HG02981 (cell line): Measurements from ENCODE around the gene GPX2.

ENCODE experiments used
- ATAC-seq: cut with Tn5 transposase; IDR thresholded peaks from one replicate; pipeline ENCODE4 v1.9.1; 2021; ENCODE audit warnings: mild to moderate bottlenecking, moderate library complexity; ENCODE audit not compliant: unreplicated experiment

The GPX2 gene

DNA sequence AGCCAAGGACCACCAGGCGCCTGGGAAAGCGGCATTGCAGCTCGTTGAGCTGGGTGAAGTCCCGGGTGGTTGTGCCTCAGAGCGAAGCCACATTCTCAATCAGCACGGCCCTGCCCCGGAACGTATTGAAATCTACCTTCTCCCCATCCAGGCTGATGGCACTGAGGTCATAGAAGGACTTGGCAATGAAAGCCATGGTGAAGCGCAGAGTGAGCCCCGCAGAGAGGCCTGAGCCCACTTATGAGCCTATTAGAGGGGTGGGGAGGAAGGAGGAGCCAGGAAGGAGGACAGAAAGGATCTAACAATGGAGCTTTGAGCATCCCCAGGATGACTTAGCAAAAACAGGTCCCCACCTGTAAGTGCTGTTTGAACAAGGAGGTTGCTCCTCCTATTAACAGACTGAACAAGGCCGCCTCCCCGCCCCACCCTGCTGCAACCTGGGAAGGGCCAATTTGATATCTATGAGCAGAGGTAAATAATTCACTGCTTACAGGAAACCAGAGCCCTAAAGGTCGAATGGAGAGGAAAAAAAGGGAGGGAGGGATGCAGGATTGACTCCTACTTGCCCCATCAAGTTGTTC, at the start of gene GPX2:
TSS of gene GPX2 (minus strand) at position 215 of the 581 bp plus-strand sequence. CDS start at position 196, 19 bp downstream.
- no peak for ATAC-seq

DNA sequence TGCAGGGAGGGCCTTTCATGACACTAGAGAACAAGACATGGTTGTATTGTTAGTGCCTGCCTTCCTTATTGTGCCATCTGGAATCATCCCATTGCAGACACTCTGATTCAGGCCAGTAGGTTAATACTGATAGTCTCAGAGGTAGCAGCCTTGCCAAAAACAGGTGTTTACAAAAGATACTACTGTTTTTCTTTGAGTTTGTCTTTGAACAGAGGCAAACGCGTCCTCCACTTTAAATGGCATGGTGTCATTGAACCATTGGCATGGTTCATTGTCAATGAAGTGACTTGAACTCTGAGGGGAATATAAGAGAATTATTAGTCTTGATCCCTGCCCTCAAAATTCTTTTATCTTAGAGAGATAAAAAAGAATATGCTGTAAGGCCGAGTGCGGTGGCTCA, 48.4 kb upstream of the GPX2 start:
- ATAC-seq, result no peak

DNA sequence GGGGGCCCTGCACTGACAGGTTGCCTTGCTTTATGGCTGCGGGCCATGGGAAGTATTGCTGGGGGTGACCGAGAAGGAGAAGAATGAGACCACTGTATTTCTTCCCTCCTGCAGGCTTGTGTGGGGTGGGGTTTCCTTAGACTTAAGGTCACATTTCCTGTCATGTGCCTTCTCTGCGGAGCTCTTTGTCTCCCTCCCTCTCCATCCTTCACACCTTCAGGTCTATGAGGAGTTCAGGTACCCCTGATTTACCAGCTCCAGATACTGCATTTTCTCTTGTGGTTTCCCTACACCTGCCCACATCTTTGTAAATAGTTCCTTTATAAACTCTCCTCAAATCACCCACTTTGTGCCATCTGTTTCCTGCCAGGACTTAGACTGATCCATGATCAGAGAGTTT, 47.8 kb upstream of the GPX2 start:
- no peak for ATAC-seq

DNA sequence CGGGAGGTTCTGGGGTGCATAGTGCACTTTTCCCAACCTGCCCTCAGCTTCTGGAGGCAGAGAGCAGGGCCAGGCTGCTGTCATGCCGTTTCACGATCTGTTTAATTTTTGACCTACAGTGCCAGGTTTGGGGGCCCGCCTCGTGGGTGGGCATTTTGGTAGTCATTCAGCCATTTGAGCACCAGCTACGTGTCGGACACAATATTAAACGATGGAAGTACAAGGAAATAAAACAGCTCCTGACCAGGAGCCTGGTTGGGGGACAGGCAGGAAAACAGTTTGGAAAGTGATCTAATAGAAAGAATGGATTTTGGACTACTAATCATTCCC, 44.9 kb upstream of the GPX2 start:
- ATAC-seq, result no peak

DNA sequence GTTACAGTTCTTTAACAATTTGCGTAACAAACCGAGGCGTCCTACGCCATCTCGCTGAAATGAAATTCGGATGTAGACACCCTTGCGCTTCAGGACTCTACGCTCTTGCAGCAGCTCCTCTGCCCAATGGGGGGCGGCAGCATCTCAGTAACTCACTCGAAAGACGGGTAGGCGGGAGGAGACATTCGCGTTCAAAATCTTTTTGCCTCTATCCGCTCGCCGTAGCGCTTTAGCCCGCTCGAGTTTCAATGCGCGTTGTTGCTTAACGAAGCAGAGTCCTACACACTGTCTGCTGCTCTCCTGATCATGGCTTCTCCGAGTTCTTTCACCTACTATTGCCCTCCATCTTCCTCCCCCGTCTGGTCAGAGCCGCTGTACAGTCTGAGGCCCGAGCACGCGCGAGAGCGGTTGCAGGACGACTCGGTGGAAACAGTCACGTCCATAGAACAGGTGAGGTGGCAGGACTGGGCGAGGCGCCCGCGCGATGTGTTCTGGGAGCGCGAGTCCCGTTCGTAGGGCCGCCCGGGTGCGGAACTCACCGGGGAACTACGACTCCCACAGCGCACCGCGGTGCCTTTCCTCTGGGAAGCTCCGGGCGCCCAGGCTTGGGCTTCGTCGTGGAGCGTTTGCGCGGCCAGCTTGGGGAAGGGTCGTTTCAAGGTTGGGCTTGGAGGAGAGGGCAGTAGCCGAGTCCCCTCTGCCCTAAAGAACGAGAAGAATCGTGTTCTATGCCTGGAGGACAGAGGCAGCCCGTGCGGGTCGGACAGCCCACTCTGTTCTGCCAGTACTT, 44.3 kb upstream of the GPX2 start, which contains the start of gene FNTB:
TSS of gene FNTB (plus strand) at position 248 of the 790 bp plus-strand sequence. CDS start at position 307, 59 bp downstream.
- peak; percentile 93 for ATAC-seq

DNA sequence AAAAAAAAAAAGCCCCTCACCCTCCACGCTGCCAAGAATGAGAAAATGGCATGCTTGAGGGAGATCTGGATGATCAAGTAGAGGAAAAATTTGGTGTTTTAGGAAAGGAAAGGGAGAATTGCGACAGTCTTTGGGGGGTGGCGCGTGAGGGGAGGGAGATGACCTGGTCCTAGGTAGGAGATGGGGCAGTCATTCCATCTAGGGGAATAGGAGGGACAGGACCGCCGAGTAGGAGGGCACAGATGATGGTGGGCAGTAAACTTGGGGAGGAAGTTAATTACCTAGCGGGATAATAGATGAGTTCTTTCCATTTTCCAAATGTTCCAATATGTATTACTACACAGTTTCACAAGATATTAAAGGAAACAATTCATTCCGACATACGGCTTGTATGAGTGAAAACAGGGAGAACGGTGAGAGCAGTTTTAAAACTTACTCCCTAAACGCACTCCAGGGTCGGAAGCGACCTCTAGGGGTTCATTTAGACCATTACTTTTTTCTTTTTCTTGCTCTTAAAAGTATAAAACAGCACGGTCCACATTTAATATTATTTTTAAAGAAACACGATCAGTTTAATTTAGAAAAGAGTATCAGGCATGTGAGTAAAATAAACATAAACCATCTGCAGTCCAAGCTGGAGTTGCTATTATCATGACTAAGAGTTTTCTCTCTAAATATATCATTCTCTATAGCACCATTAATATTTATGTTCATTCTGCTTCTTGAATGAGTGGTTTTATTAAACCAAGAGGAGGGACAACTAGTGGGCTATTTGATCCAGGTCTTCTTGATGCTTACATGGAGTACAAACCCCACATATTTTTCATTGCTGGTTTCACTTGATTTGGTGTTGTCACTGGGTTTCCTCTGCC, 41.1 kb upstream of the GPX2 start:
- no peak for ATAC-seq

DNA sequence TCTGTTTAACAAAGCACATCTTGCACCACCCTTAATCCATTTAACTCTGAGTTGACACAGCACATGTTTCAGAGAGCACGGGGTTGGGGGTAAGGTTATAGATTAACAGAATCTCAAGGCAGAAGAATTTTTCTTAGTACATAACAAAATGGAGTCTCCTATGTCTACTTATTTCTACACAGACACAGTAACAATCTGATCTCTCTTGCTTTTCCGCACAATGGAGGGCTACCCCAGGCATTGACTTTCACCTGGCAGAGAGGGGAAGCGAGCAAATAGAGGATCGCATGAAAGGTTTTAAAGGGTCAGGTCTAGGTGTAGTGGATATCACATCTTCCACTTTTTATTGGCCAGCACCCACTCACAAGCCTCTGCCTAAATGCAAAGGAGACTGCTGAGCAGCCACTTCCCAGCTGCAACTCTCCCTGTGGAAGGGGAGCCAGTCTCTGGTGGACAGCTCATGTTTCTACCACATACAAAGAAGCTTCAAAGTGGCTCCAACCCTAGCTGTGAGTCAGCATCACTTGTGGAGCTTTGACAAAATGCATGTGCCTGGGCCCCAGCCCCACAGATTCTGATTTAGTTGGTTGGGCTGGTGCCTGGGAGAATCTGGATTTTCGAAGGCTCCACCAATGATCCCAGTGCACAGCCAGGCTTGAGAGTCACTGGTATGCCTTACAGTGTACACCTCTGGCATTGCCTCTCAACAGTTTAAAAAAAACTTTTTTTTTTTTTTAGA, 37.0 kb upstream of the GPX2 start:
- no peak for ATAC-seq

DNA sequence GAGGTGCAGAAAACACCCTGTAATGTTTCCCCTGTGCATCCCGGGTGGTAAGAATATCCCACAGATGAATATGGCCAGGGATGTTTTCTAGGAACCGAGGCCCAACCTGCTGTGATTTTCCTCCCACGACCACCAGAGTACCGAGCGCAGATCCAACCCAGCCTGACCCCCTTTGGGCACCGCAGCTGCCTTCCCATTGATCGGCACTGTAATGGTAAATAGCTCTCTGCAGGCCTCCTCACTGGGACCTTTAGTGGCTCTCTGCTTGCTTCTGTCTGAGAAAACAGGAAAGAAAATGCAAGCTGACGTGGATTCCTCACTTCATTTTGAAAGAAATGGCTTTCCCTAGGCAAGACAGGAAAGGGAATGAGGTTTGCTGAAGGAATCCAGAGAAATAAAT, 32.0 kb upstream of the GPX2 start:
- no peak for ATAC-seq

DNA sequence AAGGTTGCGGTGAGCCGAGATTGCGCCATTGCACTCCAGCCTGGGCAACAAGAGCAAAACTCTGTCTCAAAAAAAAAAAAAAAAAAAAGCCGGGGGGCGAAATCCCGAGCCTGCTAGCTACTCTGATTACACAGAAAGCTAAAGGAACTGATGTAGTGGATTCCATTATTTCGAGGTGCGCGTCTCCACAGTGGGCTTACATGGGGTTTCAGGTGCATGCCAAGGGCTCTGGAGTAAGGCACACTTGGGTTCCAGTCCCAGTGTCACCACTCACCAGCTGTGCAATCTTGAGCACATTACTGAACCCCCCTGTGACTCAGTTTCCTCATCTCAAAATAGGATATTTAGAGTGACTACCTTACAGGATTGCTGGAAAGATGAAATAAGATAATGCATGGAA, 31.3 kb upstream of the GPX2 start:
- ATAC-seq, result no peak

DNA sequence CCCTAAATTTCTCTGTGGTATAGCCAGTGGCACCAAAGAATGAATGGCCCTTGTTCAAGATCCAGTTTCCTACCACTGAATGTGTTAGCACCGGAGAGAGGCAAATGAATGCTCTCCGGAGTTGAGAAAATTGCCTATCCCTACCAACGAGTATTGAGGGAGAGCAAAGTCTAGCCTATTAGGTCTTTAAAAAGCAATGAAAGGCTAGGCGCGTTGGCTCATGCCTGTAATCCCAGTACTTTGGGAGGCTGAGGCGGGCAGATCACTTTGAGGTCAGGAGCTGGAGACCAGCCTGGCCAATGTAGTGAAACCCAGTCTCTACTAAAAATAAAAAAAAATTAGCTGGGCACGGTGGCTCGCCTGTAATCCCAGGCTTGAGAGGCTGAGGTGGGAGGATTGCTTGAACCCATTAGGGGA, 30.5 kb upstream of the GPX2 start:
- no peak for ATAC-seq

DNA sequence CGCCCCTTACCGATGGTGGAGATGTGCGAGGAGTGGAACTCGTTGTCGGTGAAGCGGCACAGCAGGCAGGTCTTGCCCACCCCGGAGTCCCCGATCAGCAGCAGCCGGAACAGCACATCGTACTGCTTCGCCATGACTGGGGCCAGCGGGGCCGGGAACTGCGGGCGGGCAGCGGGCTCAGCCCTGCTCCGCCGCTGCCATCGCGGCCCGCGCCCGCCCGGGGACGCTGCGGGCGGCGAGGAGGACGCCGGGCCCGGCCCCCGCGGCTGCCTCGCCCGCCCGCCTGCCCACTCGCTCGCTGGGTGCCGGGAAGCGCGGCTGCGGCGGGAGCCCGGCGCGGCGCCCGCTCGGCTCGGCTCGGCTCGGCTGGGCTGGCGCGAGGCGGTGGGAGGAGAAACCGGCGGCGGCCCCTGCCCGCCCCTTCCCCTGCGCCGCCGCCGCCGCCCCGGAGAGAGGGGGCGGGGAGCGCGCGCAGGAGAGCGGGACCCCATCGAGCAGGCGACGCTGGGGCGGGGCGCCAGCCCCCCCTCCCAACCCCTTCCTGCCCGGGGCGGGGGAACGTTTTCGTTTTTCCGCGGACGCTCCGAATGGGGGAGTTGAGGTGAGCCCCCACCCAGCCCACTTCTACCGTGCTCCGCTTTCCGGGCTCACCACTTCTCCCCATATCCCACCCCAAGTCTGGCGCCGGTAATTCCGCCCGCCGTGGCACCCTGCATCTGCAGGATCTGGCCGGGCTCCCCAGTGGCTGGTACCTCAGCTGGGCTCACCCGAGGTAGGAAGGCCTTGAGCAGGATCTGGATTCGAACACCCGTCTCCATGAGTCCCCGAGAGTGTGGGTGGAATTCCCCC, 29.6 kb upstream of the GPX2 start, which contains the start of gene RAB15:
TSS of gene RAB15 (minus strand) at position 394 of the 849 bp plus-strand sequence. CDS start at position 134, 260 bp downstream.
- peak; percentile 39 for ATAC-seq

DNA sequence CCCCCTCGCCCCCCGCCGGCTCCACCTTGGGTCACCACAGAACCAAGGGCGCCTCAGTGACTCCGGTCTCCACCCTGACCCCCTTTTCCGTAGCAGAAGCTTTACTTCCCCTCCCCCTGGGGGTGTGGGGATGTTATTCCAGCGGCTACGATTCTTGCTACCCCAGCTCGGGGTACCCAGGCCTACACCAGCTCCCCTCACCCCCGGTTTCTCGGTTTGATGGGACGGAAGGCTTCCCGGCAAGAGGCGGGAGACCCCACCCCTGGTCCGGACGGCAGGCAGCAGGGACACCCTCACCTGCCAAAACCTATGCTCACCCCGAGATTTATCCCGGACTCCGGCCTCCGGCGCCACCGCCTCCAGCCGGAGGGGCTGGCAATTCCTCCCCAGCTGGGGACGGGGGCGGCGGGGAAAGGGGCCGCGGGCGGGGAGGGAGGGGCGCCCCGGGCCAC, 29.0 kb upstream of the GPX2 start:
- ATAC-seq, result no peak

DNA sequence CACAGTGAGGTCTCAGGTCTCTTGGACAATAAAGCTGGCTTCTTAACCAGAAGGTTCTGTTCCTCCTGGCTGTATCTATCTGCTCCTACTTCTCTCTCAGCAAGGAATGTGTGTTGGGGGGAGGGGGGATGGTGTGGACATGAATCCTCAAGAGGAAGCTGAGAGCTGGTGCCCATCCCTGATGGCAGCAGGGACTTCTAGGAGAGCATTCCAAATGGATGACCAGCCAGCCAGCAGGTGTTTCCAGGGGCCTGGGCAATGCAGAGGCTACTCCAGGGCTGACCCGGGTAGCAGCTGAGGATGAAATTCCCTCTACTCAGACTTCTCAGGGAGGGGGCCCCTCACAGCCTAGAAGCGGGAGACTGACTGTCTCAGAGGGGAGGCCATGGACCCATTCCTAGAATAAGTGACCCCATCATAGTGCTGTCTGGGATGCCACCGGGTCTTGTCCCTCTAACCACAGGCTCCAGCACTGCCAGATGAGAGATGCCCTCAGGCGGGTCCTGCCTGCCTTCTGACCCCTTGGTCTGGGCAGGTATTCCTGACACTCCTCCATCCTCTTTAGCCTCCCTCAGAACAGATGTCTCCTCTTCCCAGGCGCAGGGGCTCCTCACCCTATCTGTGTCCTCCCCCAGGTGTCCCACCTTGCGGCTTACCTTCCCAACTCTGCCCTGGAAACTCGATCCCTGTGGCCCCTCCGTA, 28.4 kb upstream of the GPX2 start:
- no peak for ATAC-seq

DNA sequence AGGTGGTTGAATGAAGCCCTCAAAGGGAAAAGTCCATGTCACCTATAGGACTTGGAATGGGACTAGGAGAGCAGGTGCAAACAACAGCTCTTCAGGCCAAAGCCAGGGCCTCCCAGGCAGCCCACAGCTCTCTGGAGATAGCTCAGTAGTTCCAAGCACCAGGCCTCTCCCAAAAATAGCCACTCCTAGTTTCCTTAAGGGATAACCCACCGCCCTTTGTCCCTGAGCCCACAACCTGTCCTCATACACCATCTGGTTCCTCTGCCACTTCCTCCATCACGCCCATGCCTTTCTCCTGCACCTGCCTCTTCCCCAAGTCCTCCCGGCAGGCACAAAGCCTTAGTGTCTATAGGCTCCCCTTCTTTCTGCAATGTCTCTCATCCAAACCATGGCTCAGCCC, 27.5 kb upstream of the GPX2 start:
- ATAC-seq, result no peak

DNA sequence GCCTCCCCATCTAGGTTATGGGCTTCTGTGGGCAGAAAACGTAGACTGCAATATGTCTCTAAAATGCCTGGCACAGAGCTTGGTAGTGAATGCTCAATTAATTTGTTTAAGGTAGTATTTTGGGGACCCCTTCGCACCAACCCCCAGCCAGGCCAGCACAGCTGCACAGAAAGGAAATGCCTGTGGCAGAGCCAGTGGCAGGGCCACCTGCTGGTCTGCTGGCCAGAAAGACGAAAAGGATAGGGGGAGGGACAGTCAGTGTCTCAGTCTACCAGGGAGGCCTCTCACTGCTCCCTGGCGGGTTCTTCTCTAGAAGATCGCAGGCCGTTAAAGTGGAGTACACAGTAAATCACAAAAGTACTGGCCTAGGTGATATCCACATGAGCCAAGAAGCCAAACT, 26.1 kb upstream of the GPX2 start:
- ATAC-seq, result no peak

DNA sequence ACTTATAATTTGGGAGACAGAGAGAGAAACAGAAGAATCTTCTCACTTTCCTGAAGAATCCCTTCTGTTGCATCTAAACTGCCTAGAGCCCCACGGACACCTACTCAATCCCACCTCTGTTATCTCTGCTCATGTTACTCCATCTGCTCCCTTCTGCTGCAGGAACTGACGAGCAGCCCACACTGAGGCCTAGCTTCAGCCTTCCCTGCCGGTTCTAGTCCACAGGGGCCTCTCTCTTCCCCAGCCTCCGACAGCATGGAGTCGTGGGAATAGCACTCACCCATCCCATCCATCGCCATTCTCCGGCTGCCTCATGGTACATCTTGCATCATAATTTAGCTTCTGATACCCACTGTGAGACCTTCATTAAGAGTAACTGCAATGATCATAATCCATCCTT, 25.6 kb upstream of the GPX2 start:
- ATAC-seq, result no peak

DNA sequence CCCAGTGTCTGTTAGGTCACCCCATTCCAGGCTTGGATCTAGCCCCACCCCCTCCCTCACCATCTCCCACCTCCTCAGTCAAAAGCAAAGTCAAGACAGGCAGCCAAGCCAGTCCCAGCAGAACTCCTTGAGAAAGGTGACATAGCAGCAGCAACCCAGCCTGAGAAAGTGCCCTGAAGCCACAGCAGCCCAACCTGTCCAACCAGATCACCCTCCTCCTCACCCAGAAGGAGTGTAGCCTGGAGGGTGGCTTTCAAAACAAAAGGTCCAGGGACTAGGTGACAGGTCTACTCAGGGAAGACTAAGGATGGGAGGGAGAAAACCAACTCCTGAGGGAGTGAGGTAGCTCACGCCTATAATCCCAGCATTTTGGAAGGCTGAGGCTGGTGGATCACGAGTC, 24.4 kb upstream of the GPX2 start:
- ATAC-seq, result no peak

DNA sequence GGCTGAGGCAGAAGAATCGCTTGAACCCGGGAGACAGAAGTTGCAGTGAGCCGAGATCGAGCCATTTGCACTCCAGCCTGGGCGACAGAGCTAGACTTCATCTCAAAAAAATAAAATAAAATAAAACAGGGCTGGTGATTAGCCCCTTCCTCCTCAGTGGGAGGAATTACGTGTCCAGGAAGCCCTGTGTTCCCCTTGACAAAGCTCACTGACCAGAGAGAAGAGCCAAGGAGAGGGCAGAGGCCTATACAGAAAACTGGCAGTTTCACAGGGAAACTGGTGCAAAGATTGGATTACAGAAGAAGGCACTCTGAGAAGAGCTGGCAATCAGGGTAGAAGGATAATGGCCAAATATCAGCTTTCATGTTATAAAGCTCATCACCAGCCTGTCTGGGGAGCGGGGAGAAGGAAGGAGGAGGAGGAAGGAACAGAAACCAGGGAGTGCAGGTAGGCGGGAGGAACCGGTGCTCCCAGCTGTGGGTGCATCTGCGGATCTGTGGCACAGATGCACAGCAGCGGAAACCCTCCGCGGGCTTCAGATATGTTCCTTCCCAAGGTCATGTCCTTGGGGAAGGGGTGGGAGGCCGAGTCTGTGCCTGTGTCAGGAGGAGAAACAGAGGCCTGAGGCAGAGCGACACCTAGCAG, 22.9 kb upstream of the GPX2 start:
- no peak for ATAC-seq

DNA sequence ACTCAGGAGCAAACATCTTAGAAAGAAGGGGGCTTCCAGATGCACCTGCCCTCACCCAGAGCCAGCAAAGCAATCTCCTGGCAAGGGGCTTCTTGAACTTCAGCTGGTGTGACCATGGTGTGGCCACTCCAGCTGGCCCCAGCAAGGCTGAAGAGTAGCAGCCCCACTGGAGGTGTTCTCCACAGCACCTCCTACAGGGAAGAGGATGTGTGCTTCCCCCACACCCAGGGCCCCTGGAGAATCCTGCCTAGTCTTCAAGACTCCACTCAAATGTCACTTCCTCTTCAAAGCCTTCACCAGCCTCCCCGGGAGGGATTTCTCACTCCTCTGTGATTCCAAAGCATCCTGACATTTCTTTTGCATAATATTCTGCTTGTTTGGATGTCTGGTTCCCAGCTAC, 21.1 kb upstream of the GPX2 start:
- no peak for ATAC-seq
